GM23338 (cell line): Measurements from ENCODE around the gene XRCC4. TPM values are rescaled to one million over a fixed set of nuclear protein-coding genes. Genes with fewer than 3 reads are reported as not detected.

Experiments
- ATAC-seq: fragments of 200-7000 bp; cut with Tn5 transposase; 3 replicates; pipeline ENCODE4 v1.9.1; 2020
- DNase-seq: peaks from one replicate; pipeline ENCODE4 v3.0.0-alpha.2; 2015; ENCODE audit warnings: low spot score
- H2AFZ ChIP-seq: fragments of 200-600 bp; sonication (generic); 2 replicates; pipeline ENCODE4 v1.8.0; 2016; ENCODE audit warnings: antibody characterized with exemption, mild to moderate bottlenecking, moderate library complexity
- H3F3A ChIP-seq: fragments of 200-600 bp; sonication (generic); replicated peaks from 2 replicates; pipeline ENCODE4 v1.8.0; 2017; ENCODE audit warnings: antibody characterized with exemption, mixed run types, low read depth
- H3K27ac ChIP-seq: fragments of 200-600 bp; sonication (generic); 2 replicates; pipeline ENCODE4 v1.6.1; 2016; ENCODE audit warnings: low read depth
- H3K27me3 ChIP-seq: fragments of 200-600 bp; sonication (generic); 2 replicates; pipeline ENCODE4 v1.8.0; 2016; ENCODE audit warnings: mild to moderate bottlenecking, mixed run types, moderate library complexity; ENCODE audit not compliant: insufficient read depth
- H3K36me3 ChIP-seq: fragments of 200-600 bp; sonication (generic); 2 replicates; pipeline ENCODE4 v1.8.0; 2016; ENCODE audit warnings: mild to moderate bottlenecking; ENCODE audit not compliant: insufficient read depth
- H3K4me1 ChIP-seq: fragments of 200-600 bp; sonication (generic); 2 replicates; pipeline ENCODE4 v1.8.0; 2016; ENCODE audit warnings: mild to moderate bottlenecking, moderate library complexity; ENCODE audit not compliant: insufficient read depth
- H3K4me2 ChIP-seq: fragments of 200-600 bp; sonication (generic); 2 replicates; pipeline ENCODE4 v1.7.1; 2017; ENCODE audit warnings: mixed run types
- H3K4me3 ChIP-seq: fragments of 200-600 bp; sonication (generic); 2 replicates; pipeline ENCODE4 v1.6.1; 2016; ENCODE audit warnings: mixed run types
- H3K79me2 ChIP-seq: fragments of 200-600 bp; sonication (generic); replicated peaks from 2 replicates; pipeline ENCODE4 v1.8.0; 2017; ENCODE audit warnings: mild to moderate bottlenecking; ENCODE audit not compliant: insufficient read depth
- H3K9me2 ChIP-seq: fragments of 200-600 bp; sonication (generic); 2 replicates; pipeline ENCODE4 v1.8.0; 2017; ENCODE audit not compliant: insufficient read depth
- H4K20me1 ChIP-seq: fragments of 200-600 bp; sonication (generic); replicated peaks from 2 replicates; pipeline ENCODE4 v1.8.0; 2017; ENCODE audit warnings: mild to moderate bottlenecking; ENCODE audit not compliant: insufficient read depth
- H3K27ac Mint-ChIP-seq: 2 replicates; pipeline ENCODE4 v1.8.0; 2020; ENCODE audit warnings: inconsistent platforms, mild to moderate bottlenecking, moderate library complexity, mixed read lengths
- H3K27me3 Mint-ChIP-seq: 3 replicates; pipeline ENCODE4 v1.8.0; 2022; ENCODE audit warnings: low read depth, mild to moderate bottlenecking, moderate library complexity, mixed read lengths, inconsistent platforms; ENCODE audit not compliant: insufficient read depth, poor library complexity
- H3K36me3 Mint-ChIP-seq: 3 replicates; pipeline ENCODE4 v1.8.0; 2021; ENCODE audit warnings: low read depth, mild to moderate bottlenecking, inconsistent platforms, moderate library complexity, mixed read lengths
- H3K4me1 Mint-ChIP-seq: 3 replicates; pipeline ENCODE4 v1.8.0; 2020; ENCODE audit warnings: mild to moderate bottlenecking, inconsistent platforms, mixed read lengths
- H3K4me3 Mint-ChIP-seq: 3 replicates; pipeline ENCODE4 v1.8.0; 2021; ENCODE audit warnings: moderate library complexity, mild to moderate bottlenecking, inconsistent platforms, mixed read lengths
- H3K9me3 Mint-ChIP-seq: 3 replicates; pipeline ENCODE4 v1.8.0; 2020; ENCODE audit warnings: moderate library complexity, mild to moderate bottlenecking, inconsistent platforms, mixed read lengths
- CREB1 ChIP-seq: fragments of 250-450 bp; sonication (Bioruptor Pico); IDR thresholded peaks from 2 replicates; pipeline ENCODE4 v1.5.0; 2020; ENCODE audit warnings: low read depth, mild to moderate bottlenecking, moderate library complexity
- EZH2 ChIP-seq: fragments of 200-600 bp; sonication (generic); IDR thresholded peaks from one replicate; pipeline ENCODE4 v1.8.0; 2017; ENCODE audit warnings: antibody characterized with exemption, mild to moderate bottlenecking, low read depth; ENCODE audit not compliant: unreplicated experiment
- EZH2phosphoT487 ChIP-seq: fragments of 200-600 bp; sonication (generic); IDR thresholded peaks from one replicate; pipeline ENCODE4 v1.8.1; 2018; ENCODE audit warnings: antibody characterized with exemption; ENCODE audit not compliant: unreplicated experiment
- JUNB ChIP-seq: IDR thresholded peaks from one replicate; pipeline ENCODE4 v1.6.1; 2016; ENCODE audit warnings: antibody characterized with exemption; ENCODE audit not compliant: unreplicated experiment
- NANOG ChIP-seq: IDR thresholded peaks from 2 replicates; pipeline ENCODE4 v1.6.1; 2016; ENCODE audit warnings: antibody characterized with exemption, borderline replicate concordance
- POLR2AphosphoS5 ChIP-seq: IDR thresholded peaks from 2 replicates; pipeline ENCODE4 v1.6.1; 2016; ENCODE audit warnings: antibody characterized with exemption, low read depth
- STAT1 ChIP-seq: IDR thresholded peaks from one replicate; pipeline ENCODE4 v1.6.1; 2016; ENCODE audit warnings: antibody characterized with exemption; ENCODE audit not compliant: unreplicated experiment
- ZNF114 ChIP-seq: fragments of 250-450 bp; sonication (Bioruptor Pico); IDR thresholded peaks from 2 replicates; pipeline ENCODE4 v1.5.0; 2020; ENCODE audit warnings: mild to moderate bottlenecking, moderate library complexity
- ZNF331 ChIP-seq: fragments of 250-450 bp; sonication (Bioruptor Pico); IDR thresholded peaks from 2 replicates; pipeline ENCODE4 v1.5.0; 2020; ENCODE audit warnings: low read depth, mild to moderate bottlenecking, moderate library complexity
- polyA plus RNA-seq: library from polyadenylated mRNA; unstranded; fragments of >200 nt; fragmentation: Nextera tagmentation; extraction: Ambion mirVana; gene quantifications from 2 replicates; pipeline ENCODE4 v1.2.1, GENCODE V29; 2016
- total RNA-seq: library from RNA; depleted of rRNA; stranded (reverse); fragments of >200 nt; shearing (Covaris generic); gene quantifications from 2 replicates; pipeline ENCODE4 v1.2.3, GENCODE V29; 2014
- TF ChIP-seq, protein P1 (sequence below): IDR thresholded peaks from one replicate; pipeline ENCODE4 v1.6.1; 2018; ENCODE audit warnings: antibody characterized with exemption; ENCODE audit not compliant: unreplicated experiment
- TF ChIP-seq, protein P2 (sequence below): fragments of 250-450 bp; sonication (Bioruptor Pico); IDR thresholded peaks from 2 replicates; pipeline ENCODE4 v1.5.0; 2020; ENCODE audit warnings: mild to moderate bottlenecking, moderate library complexity
- TF ChIP-seq, protein P3 (sequence below), 2 experiments: fragments of 200-600 bp in 1 of 2; sonication (generic) in 1 of 2; conservative IDR thresholded peaks; 2 replicates each; pipeline versions ENCODE4 v1.5.1 to v1.6.1; 2016 to 2017; ENCODE audit warnings: antibody characterized with exemption in 2 of 2, low read depth in 2 of 2, mild to moderate bottlenecking in 2 of 2, moderate library complexity in 1 of 2
- TF ChIP-seq, protein P4 (sequence below): IDR thresholded peaks from 2 replicates; pipeline ENCODE4 v1.6.1; 2016; ENCODE audit warnings: antibody characterized with exemption

XRCC4 gene
- total and polyA plus RNA-seq, 2 experiments from 2014 or later: 11.5 to 22.4 TPM

DNA sequence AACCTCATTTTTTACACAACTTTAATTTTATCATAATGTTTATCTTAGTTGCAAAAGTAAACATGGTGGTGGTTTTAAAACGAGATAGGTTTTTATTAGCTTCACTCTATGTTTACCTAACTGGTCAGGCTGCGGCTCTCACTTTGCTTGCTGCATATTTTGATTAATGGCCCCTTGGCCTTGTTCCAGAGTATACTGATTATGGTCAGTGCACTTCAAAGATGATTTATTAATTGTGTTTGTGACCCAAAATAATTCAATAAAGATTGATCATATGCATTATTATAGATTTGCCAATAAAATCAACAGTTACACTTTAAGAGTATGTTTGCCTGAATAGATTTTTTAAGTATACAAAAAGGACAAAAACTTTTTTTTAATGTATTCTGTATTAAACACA, 188.0 kb downstream of the XRCC4 start (continued):
- TF ChIP-seq JUNB (no peak), EZH2 (no peak)

DNA sequence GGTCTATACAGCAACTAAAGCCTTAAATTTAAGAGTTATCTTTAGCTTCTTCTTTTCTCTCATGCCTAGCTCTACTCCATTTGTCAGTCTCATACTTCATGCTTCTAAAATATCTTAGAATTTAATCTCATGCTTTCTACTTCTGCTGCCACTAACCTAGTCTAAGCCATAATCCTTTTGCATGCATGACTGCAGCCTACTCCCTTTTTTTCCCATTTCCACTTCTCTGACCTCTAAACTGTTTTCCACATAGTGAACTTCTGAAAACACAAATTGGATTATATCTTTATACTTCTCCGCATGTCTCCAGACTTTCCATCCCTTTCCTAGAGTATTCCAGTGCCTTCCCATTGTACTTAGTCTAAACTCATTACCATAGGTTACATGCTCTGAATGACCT, 193.0 kb downstream of the XRCC4 start:
- Histone ChIP-seq H3K4me2 (no peak overlapping the region), H3K79me2 (no peaks in the 10 kb centered on the region), H3K27ac (no peak overlapping the region), H3K27me3 (no peaks in the 10 kb centered on the region), H3K4me1 (no peaks in the 10 kb centered on the region), H3K4me3 (no peak overlapping the region), H4K20me1 (no peaks in the 10 kb centered on the region), H3K36me3 (no peaks in the 10 kb centered on the region), H2AFZ (no peak overlapping the region), H3F3A (no peaks in the 10 kb centered on the region), H3K9me2 (no peaks in the 10 kb centered on the region)
- H3K4me1 Mint-ChIP-seq: no peaks in the 10 kb centered on the region
- peaks cover 3% of the 10 kb centered on the region; the same call in 1 of the 3 replicates for H3K36me3 Mint-ChIP-seq
- no peaks in the 10 kb centered on the region for H3K9me3 Mint-ChIP-seq
- no peaks in the 10 kb centered on the region for H3K27me3 Mint-ChIP-seq
- no peak for DNase-seq
- no peak overlapping the region for H3K27ac Mint-ChIP-seq
- no peak for TF ChIP-seq POLR2AphosphoS5
- TF ChIP-seq CREB1 (CRISPR knock-in tag): no peak
- TF ChIP-seq ZNF331: no peak
- no peak for TF ChIP-seq EZH2phosphoT487
- TF ChIP-seq, protein P1, sequence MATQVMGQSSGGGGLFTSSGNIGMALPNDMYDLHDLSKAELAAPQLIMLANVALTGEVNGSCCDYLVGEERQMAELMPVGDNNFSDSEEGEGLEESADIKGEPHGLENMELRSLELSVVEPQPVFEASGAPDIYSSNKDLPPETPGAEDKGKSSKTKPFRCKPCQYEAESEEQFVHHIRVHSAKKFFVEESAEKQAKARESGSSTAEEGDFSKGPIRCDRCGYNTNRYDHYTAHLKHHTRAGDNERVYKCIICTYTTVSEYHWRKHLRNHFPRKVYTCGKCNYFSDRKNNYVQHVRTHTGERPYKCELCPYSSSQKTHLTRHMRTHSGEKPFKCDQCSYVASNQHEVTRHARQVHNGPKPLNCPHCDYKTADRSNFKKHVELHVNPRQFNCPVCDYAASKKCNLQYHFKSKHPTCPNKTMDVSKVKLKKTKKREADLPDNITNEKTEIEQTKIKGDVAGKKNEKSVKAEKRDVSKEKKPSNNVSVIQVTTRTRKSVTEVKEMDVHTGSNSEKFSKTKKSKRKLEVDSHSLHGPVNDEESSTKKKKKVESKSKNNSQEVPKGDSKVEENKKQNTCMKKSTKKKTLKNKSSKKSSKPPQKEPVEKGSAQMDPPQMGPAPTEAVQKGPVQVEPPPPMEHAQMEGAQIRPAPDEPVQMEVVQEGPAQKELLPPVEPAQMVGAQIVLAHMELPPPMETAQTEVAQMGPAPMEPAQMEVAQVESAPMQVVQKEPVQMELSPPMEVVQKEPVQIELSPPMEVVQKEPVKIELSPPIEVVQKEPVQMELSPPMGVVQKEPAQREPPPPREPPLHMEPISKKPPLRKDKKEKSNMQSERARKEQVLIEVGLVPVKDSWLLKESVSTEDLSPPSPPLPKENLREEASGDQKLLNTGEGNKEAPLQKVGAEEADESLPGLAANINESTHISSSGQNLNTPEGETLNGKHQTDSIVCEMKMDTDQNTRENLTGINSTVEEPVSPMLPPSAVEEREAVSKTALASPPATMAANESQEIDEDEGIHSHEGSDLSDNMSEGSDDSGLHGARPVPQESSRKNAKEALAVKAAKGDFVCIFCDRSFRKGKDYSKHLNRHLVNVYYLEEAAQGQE: no peak
- TF ChIP-seq, protein P2, sequence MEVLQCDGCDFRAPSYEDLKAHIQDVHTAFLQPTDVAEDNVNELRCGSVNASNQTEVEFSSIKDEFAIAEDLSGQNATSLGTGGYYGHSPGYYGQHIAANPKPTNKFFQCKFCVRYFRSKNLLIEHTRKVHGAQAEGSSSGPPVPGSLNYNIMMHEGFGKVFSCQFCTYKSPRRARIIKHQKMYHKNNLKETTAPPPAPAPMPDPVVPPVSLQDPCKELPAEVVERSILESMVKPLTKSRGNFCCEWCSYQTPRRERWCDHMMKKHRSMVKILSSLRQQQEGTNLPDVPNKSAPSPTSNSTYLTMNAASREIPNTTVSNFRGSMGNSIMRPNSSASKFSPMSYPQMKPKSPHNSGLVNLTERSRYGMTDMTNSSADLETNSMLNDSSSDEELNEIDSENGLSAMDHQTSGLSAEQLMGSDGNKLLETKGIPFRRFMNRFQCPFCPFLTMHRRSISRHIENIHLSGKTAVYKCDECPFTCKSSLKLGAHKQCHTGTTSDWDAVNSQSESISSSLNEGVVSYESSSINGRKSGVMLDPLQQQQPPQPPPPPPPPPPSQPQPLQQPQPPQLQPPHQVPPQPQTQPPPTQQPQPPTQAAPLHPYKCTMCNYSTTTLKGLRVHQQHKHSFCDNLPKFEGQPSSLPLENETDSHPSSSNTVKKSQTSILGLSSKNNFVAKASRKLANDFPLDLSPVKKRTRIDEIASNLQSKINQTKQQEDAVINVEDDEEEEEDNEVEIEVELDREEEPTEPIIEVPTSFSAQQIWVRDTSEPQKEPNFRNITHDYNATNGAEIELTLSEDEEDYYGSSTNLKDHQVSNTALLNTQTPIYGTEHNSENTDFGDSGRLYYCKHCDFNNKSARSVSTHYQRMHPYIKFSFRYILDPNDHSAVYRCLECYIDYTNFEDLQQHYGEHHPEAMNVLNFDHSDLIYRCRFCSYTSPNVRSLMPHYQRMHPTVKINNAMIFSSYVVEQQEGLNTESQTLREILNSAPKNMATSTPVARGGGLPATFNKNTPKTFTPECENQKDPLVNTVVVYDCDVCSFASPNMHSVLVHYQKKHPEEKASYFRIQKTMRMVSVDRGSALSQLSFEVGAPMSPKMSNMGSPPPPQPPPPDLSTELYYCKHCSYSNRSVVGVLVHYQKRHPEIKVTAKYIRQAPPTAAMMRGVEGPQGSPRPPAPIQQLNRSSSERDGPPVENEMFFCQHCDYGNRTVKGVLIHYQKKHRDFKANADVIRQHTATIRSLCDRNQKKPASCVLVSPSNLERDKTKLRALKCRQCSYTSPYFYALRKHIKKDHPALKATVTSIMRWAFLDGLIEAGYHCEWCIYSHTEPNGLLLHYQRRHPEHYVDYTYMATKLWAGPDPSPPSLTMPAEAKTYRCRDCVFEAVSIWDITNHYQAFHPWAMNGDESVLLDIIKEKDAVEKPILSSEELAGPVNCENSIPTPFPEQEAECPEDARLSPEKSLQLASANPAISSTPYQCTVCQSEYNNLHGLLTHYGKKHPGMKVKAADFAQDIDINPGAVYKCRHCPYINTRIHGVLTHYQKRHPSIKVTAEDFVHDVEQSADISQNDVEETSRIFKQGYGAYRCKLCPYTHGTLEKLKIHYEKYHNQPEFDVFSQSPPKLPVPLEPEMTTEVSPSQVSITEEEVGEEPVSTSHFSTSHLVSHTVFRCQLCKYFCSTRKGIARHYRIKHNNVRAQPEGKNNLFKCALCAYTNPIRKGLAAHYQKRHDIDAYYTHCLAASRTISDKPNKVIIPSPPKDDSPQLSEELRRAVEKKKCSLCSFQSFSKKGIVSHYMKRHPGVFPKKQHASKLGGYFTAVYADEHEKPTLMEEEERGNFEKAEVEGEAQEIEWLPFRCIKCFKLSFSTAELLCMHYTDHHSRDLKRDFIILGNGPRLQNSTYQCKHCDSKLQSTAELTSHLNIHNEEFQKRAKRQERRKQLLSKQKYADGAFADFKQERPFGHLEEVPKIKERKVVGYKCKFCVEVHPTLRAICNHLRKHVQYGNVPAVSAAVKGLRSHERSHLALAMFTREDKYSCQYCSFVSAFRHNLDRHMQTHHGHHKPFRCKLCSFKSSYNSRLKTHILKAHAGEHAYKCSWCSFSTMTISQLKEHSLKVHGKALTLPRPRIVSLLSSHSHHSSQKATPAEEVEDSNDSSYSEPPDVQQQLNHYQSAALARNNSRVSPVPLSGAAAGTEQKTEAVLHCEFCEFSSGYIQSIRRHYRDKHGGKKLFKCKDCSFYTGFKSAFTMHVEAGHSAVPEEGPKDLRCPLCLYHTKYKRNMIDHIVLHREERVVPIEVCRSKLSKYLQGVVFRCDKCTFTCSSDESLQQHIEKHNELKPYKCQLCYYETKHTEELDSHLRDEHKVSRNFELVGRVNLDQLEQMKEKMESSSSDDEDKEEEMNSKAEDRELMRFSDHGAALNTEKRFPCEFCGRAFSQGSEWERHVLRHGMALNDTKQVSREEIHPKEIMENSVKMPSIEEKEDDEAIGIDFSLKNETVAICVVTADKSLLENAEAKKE (CRISPR knock-in tag): no peak
- TF ChIP-seq, protein P3, sequence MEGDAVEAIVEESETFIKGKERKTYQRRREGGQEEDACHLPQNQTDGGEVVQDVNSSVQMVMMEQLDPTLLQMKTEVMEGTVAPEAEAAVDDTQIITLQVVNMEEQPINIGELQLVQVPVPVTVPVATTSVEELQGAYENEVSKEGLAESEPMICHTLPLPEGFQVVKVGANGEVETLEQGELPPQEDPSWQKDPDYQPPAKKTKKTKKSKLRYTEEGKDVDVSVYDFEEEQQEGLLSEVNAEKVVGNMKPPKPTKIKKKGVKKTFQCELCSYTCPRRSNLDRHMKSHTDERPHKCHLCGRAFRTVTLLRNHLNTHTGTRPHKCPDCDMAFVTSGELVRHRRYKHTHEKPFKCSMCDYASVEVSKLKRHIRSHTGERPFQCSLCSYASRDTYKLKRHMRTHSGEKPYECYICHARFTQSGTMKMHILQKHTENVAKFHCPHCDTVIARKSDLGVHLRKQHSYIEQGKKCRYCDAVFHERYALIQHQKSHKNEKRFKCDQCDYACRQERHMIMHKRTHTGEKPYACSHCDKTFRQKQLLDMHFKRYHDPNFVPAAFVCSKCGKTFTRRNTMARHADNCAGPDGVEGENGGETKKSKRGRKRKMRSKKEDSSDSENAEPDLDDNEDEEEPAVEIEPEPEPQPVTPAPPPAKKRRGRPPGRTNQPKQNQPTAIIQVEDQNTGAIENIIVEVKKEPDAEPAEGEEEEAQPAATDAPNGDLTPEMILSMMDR (conservative IDR thresholded peaks at IDR 0.05; ENCODE audit: low read depth in 2 of 2): no peak
- no peak for TF ChIP-seq JUNB
- no peak for TF ChIP-seq ZNF114
- TF ChIP-seq, protein P4, sequence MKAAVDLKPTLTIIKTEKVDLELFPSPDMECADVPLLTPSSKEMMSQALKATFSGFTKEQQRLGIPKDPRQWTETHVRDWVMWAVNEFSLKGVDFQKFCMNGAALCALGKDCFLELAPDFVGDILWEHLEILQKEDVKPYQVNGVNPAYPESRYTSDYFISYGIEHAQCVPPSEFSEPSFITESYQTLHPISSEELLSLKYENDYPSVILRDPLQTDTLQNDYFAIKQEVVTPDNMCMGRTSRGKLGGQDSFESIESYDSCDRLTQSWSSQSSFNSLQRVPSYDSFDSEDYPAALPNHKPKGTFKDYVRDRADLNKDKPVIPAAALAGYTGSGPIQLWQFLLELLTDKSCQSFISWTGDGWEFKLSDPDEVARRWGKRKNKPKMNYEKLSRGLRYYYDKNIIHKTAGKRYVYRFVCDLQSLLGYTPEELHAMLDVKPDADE: no peak
- TF ChIP-seq EZH2: no peak
- no peak for TF ChIP-seq NANOG
- TF ChIP-seq STAT1: no peak
- ATAC-seq: no peak
- H3K4me3 Mint-ChIP-seq: no peak overlapping the region
